Endodermal cell (in vitro differentiated cells): ENCODE results near the gene NEDD4L. TPM values are rescaled to one million over a fixed set of nuclear protein-coding genes. Genes with fewer than 3 reads are reported as not detected.

Experiments used
- DNase-seq: peaks from one replicate; pipeline ENCODE4 v3.0.0-alpha.2; 2017
- H3K27ac ChIP-seq: 2 replicates; pipeline ENCODE4 v1.5.1; 2013; ENCODE audit warnings: mild to moderate bottlenecking, low read depth, low read length, moderate library complexity
- H3K27me3 ChIP-seq: 2 replicates; pipeline ENCODE4 v1.6.1; 2013; ENCODE audit warnings: mild to moderate bottlenecking, low read length, moderate library complexity; ENCODE audit not compliant: insufficient read depth, control insufficient read depth, poor library complexity, severe bottlenecking
- H3K36me3 ChIP-seq: 2 replicates; pipeline ENCODE4 v1.7.0; 2013; ENCODE audit warnings: mild to moderate bottlenecking, low read length, moderate library complexity; ENCODE audit not compliant: control insufficient read depth, insufficient read depth
- H3K4me1 ChIP-seq: one replicate; pipeline ENCODE4 v1.7.0; 2013; ENCODE audit warnings: low read length; ENCODE audit not compliant: control insufficient read depth, insufficient read depth
- H3K4me3 ChIP-seq: 2 replicates; pipeline ENCODE4 v1.5.1; 2013; ENCODE audit warnings: mild to moderate bottlenecking, low read length, moderate library complexity
- H3K9ac ChIP-seq: 2 replicates; pipeline ENCODE4 v1.6.1; 2013; ENCODE audit warnings: mild to moderate bottlenecking, low read length, moderate library complexity; ENCODE audit not compliant: poor library complexity, severe bottlenecking; ENCODE audit errors: extremely low read depth
- H3K9me3 ChIP-seq: 2 replicates; pipeline ENCODE4 v1.6.1; 2013; ENCODE audit warnings: mild to moderate bottlenecking, low read length, moderate library complexity; ENCODE audit not compliant: control insufficient read depth
- H3K27ac Mint-ChIP-seq: 2 replicates; pipeline ENCODE4 v1.8.0; 2020; ENCODE audit warnings: mixed read lengths
- H3K27me3 Mint-ChIP-seq: 2 replicates; pipeline ENCODE4 v1.8.0; 2021; ENCODE audit warnings: mild to moderate bottlenecking, mixed read lengths; ENCODE audit not compliant: insufficient read depth
- H3K36me3 Mint-ChIP-seq: 2 replicates; pipeline ENCODE4 v1.8.0; 2020; ENCODE audit warnings: low read depth, mixed read lengths
- H3K4me1 Mint-ChIP-seq: 2 replicates; pipeline ENCODE4 v1.8.0; 2020; ENCODE audit warnings: mixed read lengths
- H3K4me3 Mint-ChIP-seq: 2 replicates; pipeline ENCODE4 v1.8.0; 2020; ENCODE audit warnings: mild to moderate bottlenecking, moderate library complexity, mixed read lengths
- H3K9me3 Mint-ChIP-seq: 2 replicates; pipeline ENCODE4 v1.8.0; 2020; ENCODE audit warnings: mild to moderate bottlenecking, mixed read lengths
- CTCF ChIP-seq: fragments of 200-600 bp; sonication (generic); conservative IDR thresholded peaks from 2 replicates; pipeline ENCODE4 v1.5.0; 2021; ENCODE audit warnings: antibody characterized with exemption, mild to moderate bottlenecking
- WGBS, 2 experiments: methylation state at CpG; one replicate each; pipeline versions ENCODE4 v1.1.5 to v1.1.7; 2013; ENCODE audit warnings: missing lambda C conversion rate in 2 of 2, mixed read lengths in 1 of 2; ENCODE audit not compliant: insufficient coverage in 1 of 2, insufficient read length in 1 of 2; 5-methylcytosine and 5-hydroxymethylcytosine counted together
- total RNA-seq, 2 donors: library from RNA; stranded (reverse); fragmentation: NEBNext Ultra II Directional in 1 of 2; extraction: Animal tissue kit (Norgen Biotek cat#: 25700) in 1 of 2; gene quantifications; 2 replicates in 1 of 2; 3 replicates in 1 of 2; pipeline ENCODE4 v1.2.1, GENCODE V29; 2021

NEDD4L gene
- total RNA-seq, 2 donors from 2014 or later = 70.5 to 75.3 TPM

GRCh38 chr18:58416704-58417683, 373.0 kb downstream of the NEDD4L start:
- Mint-ChIP-seq H3K36me3 (no peaks in the 10 kb centered on the region), H3K27me3 (peaks cover 79% of the 10 kb centered on the region), H3K27ac (no peak overlapping the region), H3K9me3 (no peaks in the 10 kb centered on the region), H3K4me3 (no peak overlapping the region), H3K4me1 (peaks cover 24% of the 10 kb centered on the region)
- H3K9me3 ChIP-seq = no peaks in the 10 kb centered on the region
- 94 to 96% methylated on average over 4 to 16 of the region's 16 CpGs for WGBS, 2 experiments
- H3K27me3 ChIP-seq = peaks cover 91% of the 10 kb centered on the region
- no peak for DNase-seq
- peaks cover 22% of the 10 kb centered on the region for H3K4me1 ChIP-seq
- no peak overlapping the region for H3K27ac ChIP-seq
- no peak overlapping the region for H3K9ac ChIP-seq
- H3K4me3 ChIP-seq = no peak overlapping the region
- no peak for TF ChIP-seq CTCF
- no peaks in the 10 kb centered on the region for H3K36me3 ChIP-seq

- 91 to 93% methylated on average over 5 to 6 of the region's 6 CpGs for WGBS, 2 experiments
- H3K9me3 Mint-ChIP-seq = no peaks in the 10 kb centered on the region
Observed at GRCh38 chr18:58417752-58418151, 373.7 kb downstream of the NEDD4L start.

GRCh38 chr18:58418361-58418760, 374.3 kb downstream of the NEDD4L start:
- no peaks in the 10 kb centered on the region for H3K9me3 ChIP-seq
- H3K4me3 Mint-ChIP-seq = no peak overlapping the region

More at GRCh38 chr18:58417752-58418151, 373.7 kb downstream of the NEDD4L start:
- DNase-seq = no peak
- Histone ChIP-seq H3K9me3 (no peaks in the 10 kb centered on the region), H3K36me3 (no peaks in the 10 kb centered on the region), H3K27ac (no peak overlapping the region), H3K27me3 (peaks cover 90% of the 10 kb centered on the region), H3K4me3 (no peak overlapping the region), H3K9ac (no peak overlapping the region), H3K4me1 (peaks cover 17% of the 10 kb centered on the region)
- Mint-ChIP-seq H3K27me3 (peaks cover 85% of the 10 kb centered on the region), H3K36me3 (no peaks in the 10 kb centered on the region), H3K4me1 (peaks cover 19% of the 10 kb centered on the region), H3K27ac (no peak overlapping the region), H3K4me3 (no peak overlapping the region)
- no peak for TF ChIP-seq CTCF

More at GRCh38 chr18:58418361-58418760, 374.3 kb downstream of the NEDD4L start:
- H3K9me3 Mint-ChIP-seq = no peaks in the 10 kb centered on the region
- no peaks in the 10 kb centered on the region for H3K36me3 ChIP-seq
- H3K36me3 Mint-ChIP-seq = no peaks in the 10 kb centered on the region
- no peak overlapping the region for H3K4me3 ChIP-seq
- WGBS, 2 experiments = 95 to 100% methylated on average over 2 to 4 of the region's 4 CpGs
- H3K27me3 Mint-ChIP-seq = peaks cover 89% of the 10 kb centered on the region
- no peak overlapping the region for H3K27ac ChIP-seq
- H3K4me1 ChIP-seq = peaks cover 11% of the 10 kb centered on the region
- peaks cover 13% of the 10 kb centered on the region for H3K4me1 Mint-ChIP-seq
- H3K9ac ChIP-seq = no peak overlapping the region
- peaks cover 90% of the 10 kb centered on the region for H3K27me3 ChIP-seq
- TF ChIP-seq CTCF = no peak
- DNase-seq = no peak
- H3K27ac Mint-ChIP-seq = no peak overlapping the region
